MCF 10A (cell line): ENCODE results near the gene TSC1. TPM values are rescaled to one million over a fixed set of nuclear protein-coding genes. Genes with fewer than 3 reads are reported as not detected.
A peak's percentile ranks its signal among the peaks of the same experiment; 100 is the strongest.

ENCODE experiments used
- BruUV-seq: library from RNA; stranded (reverse); fragments of 400-500 nt; replicated peaks from 2 replicates; lab custom pipeline; 2021; lab: Mats Ljungman, UMichigan
- CTCF ChIA-PET: fragments of 300-600 bp; sonication (Branson Sonifier 250); formaldehyde crosslinking; extraction: SDS; loops from one replicate; lab custom pipeline; 2021; ENCODE audit warnings: antibody characterized with exemption, inconsistent platforms; lab: Yijun Ruan, JAX
- POLR2A ChIA-PET: fragments of 300-600, 350-650 bp; sonication (Branson Sonifier 250); formaldehyde crosslinking; extraction: SDS; loops from one replicate; lab custom pipeline; 2020; ENCODE audit warnings: antibody characterized with exemption, inconsistent platforms; lab: Yijun Ruan, JAX
- DNase-seq: peaks from one replicate; pipeline ENCODE4 v3.0.0-alpha.2; 2018; ENCODE audit not compliant: unreplicated experiment
- H3K27ac Mint-ChIP-seq: one replicate; pipeline ENCODE4 v1.8.0; 2022; ENCODE audit warnings: mild to moderate bottlenecking, low read depth, mixed read lengths; ENCODE audit not compliant: unreplicated experiment
- H3K27me3 Mint-ChIP-seq: one replicate; pipeline ENCODE4 v1.8.0; 2022; ENCODE audit warnings: mixed read lengths; ENCODE audit not compliant: insufficient read depth, unreplicated experiment
- H3K36me3 Mint-ChIP-seq: one replicate; pipeline ENCODE4 v1.8.0; 2022; ENCODE audit warnings: mild to moderate bottlenecking, moderate library complexity, mixed read lengths; ENCODE audit not compliant: insufficient read depth, unreplicated experiment
- H3K4me1 Mint-ChIP-seq: one replicate; pipeline ENCODE4 v1.8.0; 2022; ENCODE audit warnings: mixed read lengths; ENCODE audit not compliant: insufficient read depth, unreplicated experiment
- H3K4me3 Mint-ChIP-seq: one replicate; pipeline ENCODE4 v1.8.0; 2022; ENCODE audit warnings: mild to moderate bottlenecking, moderate library complexity, mixed read lengths; ENCODE audit not compliant: unreplicated experiment
- H3K9me3 Mint-ChIP-seq: one replicate; pipeline ENCODE4 v1.8.0; 2022; ENCODE audit warnings: mixed read lengths; ENCODE audit not compliant: unreplicated experiment
- CTCF ChIP-seq: fragments of 200-600 bp; IDR thresholded peaks from one replicate; pipeline ENCODE4 v1.8.0; 2022; ENCODE audit warnings: antibody characterized with exemption, mild to moderate bottlenecking; ENCODE audit not compliant: unreplicated experiment
- intact Hi-C: fragments of 100-400 bp; cut with micrococcal nuclease; formaldehyde crosslinking; loops from 2 replicates; pipeline ENCODE4 v1.14.1; 2022
- total RNA-seq: library from RNA; stranded (reverse); gene quantifications from 2 replicates; pipeline ENCODE4 v1.2.3, GENCODE V29; 2022

Gene TSC1
- total RNA-seq, 1 experiment from 2014 or later: 36.6 TPM

GRCh38 chr9:132927704-132928103 lies 16.7 kb downstream of the TSC1 start:
- CTCF ChIA-PET: no interaction called here
- H3K27me3 Mint-ChIP-seq: no peaks in the 10 kb centered on the region
- BruUV-seq: no TSS peak

GRCh38 chr9:132923346-132923902 lies 21.0 kb downstream of the TSC1 start:
- H3K27ac Mint-ChIP-seq: no peak overlapping the region
- H3K36me3 Mint-ChIP-seq: peaks cover 72% of the 10 kb centered on the region
- H3K4me1 Mint-ChIP-seq: no peaks in the 10 kb centered on the region
- BruUV-seq: no TSS peak
- ChIA-PET CTCF (interaction anchor here (1.1 to 1.4 kb wide), 2 partner anchors 21 to 26 kb away, joined by 3 read pairs; no protein-coding TSS in a partner anchor), POLR2A (interaction anchor here (0.6 kb wide), 1 partner anchor 244 kb away, joined by 3 read pairs; no protein-coding TSS in a partner anchor)
- no peaks in the 10 kb centered on the region for H3K9me3 Mint-ChIP-seq
- intact Hi-C loops: no loop called here
- DNase-seq: peak; percentile 60
- no peak for TF ChIP-seq CTCF
- H3K4me3 Mint-ChIP-seq: no peak overlapping the region
- H3K27me3 Mint-ChIP-seq: no peaks in the 10 kb centered on the region

More at GRCh38 chr9:132927704-132928103, 16.7 kb downstream of the TSC1 start:
- no peak for DNase-seq
- H3K36me3 Mint-ChIP-seq: peaks cover 62% of the 10 kb centered on the region
- no peak overlapping the region for H3K27ac Mint-ChIP-seq
- intact Hi-C loops: no loop called here
- TF ChIP-seq CTCF: no peak
- POLR2A ChIA-PET: no interaction called here
- no peak overlapping the region for H3K4me3 Mint-ChIP-seq
- no peaks in the 10 kb centered on the region for H3K9me3 Mint-ChIP-seq
- no peaks in the 10 kb centered on the region for H3K4me1 Mint-ChIP-seq

- Mint-ChIP-seq H3K27ac (no peak overlapping the region), H3K36me3 (peaks cover 65% of the 10 kb centered on the region), H3K4me3 (no peak overlapping the region), H3K9me3 (no peaks in the 10 kb centered on the region), H3K4me1 (no peaks in the 10 kb centered on the region), H3K27me3 (no peaks in the 10 kb centered on the region)
- BruUV-seq: no TSS peak
- POLR2A ChIA-PET: interaction anchor here (1.2 to 2.0 kb wide), 2 partner anchors 10 to 24 kb away, joined by 3 to 5 read pairs; partner anchors contain the start of gene TSC1
- TF ChIP-seq CTCF: no peak
- DNase-seq: no peak
- intact Hi-C loops: no loop called here
- CTCF ChIA-PET: interaction anchor here (0.6 to 3.7 kb wide), 5 partner anchors 10 to 55 kb away, joined by 3 to 19 read pairs (median 3); no protein-coding TSS in a partner anchor
Observed at GRCh38 chr9:132919614-132920268, 24.7 kb downstream of the TSC1 start.

- ChIA-PET POLR2A (no interaction called here), CTCF (interaction anchor here (0.7 to 1.4 kb wide), 3 partner anchors 12 to 60 kb away, joined by 3 to 7 read pairs (median 3); no protein-coding TSS in a partner anchor)
- DNase-seq: no peak
- Mint-ChIP-seq H3K4me1 (no peaks in the 10 kb centered on the region), H3K9me3 (no peaks in the 10 kb centered on the region), H3K27me3 (no peaks in the 10 kb centered on the region), H3K4me3 (no peak overlapping the region), H3K27ac (no peak overlapping the region), H3K36me3 (peaks cover 76% of the 10 kb centered on the region)
- no peak for TF ChIP-seq CTCF
- no TSS peak for BruUV-seq
- intact Hi-C loops: no loop called here
Observed at GRCh38 chr9:132914924-132915323, 29.5 kb downstream of the TSC1 start.
